Stimulated activated CD8-positive, alpha-beta memory T cell treated with anti-CD3 and anti-CD28 coated beads, Interleukin-7, amount 100 ng/mL, for 4 hours (primary cell): ENCODE measurements around the gene MAP1LC3B2.

ENCODE experiments used
- DNase-seq, 2 donors: peaks; one replicate each; pipeline ENCODE4 v3.0.0-alpha.2; 2020; ENCODE audit warnings: low read depth in 2 of 2

MAP1LC3B2 gene

DNA sequence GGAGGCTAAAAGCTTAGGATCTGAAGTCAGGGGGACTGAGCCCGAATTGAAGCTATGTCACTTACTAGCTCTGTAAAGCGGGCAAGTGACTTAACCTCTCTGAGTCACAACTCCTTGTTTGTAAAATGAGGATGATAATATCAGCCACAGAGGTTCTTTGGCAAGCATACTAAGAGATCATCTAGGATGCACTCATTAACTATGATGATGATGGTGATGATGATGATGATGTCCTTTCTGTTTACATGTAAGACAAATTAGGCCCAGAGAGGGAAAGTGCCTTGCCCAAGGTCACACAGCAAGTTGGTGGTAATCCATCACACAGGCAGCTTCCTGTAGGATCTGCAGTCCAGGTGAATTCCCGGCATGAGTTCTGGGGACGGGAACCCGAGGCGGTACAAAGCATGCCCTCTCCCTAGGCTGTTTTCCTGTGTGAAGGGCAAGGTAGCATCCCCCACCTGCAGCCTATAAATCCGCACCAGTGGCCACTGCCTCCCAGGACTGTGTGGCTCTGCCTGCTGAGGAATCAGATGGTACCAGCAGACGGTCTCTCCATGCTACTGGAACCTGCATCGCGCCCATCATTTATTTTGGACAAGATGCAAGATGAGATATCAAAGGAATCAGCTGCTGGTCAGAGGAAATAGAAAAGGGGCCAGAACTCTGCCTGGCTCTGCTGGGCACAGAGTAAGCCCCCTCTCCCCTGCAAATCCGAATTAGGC is 55.2 kb downstream of the MAP1LC3B2 start:
- DNase-seq = no peak

- no peak for DNase-seq
These were observed 56.1 kb downstream of the MAP1LC3B2 start for GRCh38 chr12:116615141-116615861.

GRCh38 chr12:116616536-116617248 is 57.5 kb downstream of the MAP1LC3B2 start:
- no peak for DNase-seq

DNA sequence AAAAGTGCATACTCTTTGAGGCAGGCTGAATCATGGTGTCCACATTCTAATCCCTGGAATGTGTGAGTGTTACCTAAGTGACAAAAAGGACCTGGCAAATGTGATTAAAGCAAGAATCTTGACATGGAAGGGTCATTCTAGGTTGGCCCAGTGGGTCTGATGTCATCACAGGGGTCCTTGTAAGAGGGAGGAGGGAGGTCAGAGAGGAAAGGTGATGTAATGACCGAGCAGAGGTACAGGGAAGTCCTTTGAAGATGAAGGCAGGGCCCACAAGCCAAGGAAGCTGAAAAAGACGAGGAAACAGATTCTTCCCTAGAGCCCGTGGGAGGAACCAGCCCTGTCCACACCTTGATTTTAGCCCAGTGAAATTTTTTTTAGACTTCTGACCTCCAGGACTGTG is 60.1 kb downstream of the MAP1LC3B2 start:
- no peak for DNase-seq

DNA sequence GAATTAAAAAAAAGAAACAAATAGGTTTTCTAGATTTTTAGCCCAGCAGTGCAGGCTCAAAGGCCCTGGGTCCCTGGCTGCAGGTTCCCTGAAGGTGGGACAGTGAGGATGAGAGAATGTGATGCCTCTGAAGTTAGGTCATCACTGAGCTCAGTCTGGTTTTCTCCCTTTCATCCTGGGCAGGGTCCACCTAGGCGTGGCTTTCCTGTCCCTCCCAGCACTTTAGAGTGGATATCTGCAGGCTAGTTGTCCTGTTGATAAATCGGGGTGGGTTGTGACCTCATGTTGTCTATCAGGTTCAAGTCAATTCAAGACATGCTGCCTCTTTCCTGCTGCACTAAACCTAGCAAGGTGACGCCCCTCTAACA is 60.9 kb downstream of the MAP1LC3B2 start:
- DNase-seq = no peak

DNA sequence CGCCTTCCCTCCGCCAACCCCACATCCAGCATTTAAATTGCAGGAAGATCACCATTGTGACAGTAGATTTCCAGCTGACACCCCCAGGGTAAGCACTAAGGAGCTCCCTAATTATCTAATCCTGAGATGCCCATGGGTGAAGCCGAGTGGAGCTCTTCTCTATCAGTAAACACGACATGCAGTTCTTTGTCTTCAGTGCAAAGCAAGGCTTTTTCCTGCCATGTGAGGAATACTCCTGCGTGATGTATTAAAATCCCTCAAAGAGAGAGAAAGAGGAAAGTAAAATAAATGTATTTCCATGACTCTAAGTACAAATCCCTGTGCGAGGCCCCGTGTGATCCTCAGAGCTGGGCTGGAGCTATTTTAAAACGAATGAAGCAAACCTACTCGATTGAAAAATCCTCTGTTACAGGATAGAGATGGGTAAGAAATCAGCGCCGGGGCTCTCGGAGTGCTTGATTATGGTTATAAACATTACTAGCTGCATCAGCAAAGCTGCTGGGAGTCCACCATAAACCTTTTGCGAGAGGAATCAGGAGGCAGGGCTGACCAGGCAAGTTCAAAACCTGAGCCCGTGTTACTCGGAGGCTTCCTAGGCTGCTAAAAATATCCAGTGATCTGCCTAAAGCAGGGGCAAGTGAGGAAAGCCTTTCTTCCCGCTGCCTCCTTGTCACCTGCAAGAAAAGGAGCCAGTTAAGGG is 61.5 kb downstream of the MAP1LC3B2 start:
- DNase-seq = no peak

DNA sequence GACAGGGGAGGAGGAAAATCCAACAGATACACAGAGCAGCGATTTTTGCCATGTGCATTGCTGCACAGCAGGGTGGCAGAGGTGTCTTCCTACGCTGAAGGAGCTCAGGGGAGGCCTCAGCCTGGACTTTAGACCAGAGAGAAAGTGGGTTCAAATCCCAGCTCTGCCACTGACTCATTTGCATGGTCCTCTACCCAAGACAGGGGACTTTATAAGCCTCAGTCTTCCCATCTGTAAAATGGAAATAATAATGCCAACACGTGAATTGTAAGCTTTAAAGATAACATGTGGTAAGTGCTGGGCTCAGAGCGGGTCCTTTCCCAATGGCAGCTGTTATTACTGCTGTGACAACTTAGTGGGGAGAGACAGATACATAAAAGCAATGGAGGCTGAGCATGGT is 62.0 kb downstream of the MAP1LC3B2 start:
- no peak for DNase-seq

- no peak for DNase-seq
These were observed 65.3 kb downstream of the MAP1LC3B2 start for GRCh38 chr12:116624516-116624915.

DNA sequence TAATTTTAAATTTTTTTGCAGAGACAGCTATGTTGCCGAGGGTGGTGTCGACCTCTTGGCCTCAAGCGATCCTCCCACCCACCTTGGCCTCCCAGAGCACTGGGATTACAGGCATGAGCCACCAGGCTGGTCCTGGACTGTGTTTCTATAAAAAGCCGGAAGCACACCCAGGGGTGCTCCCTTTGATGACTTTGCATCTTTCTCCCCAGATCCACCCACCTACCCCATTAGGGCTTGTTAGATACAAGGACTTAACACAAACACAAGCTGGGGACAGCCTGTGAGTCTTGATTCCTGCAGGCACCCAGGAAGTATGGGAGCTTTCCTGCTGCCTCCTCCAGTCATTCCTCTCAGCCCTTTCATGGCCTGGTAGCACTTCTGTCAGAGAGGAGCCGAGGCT is 67.0 kb downstream of the MAP1LC3B2 start:
- DNase-seq = no peak
